Stimulated activated CD8-positive, alpha-beta memory T cell treated with anti-CD3 and anti-CD28 coated beads, Interleukin-7, amount 100 ng/mL, for 48 hours (primary cell): Measurements from ENCODE around the gene SCN1B.

Experiments used
- DNase-seq, 2 donors: peaks; one replicate each; pipeline ENCODE4 v3.0.0-alpha.2; 2020; ENCODE audit warnings: low read depth in 1 of 2; ENCODE audit errors: extremely low read depth in 1 of 2

SCN1B gene

GRCh38 chr19:35051796-35052195 lies 21.5 kb downstream of the SCN1B start:
- no peak for DNase-seq

- DNase-seq, result no peak
Measured at GRCh38 chr19:35052599-35053190, 22.4 kb downstream of the SCN1B start.

GRCh38 chr19:35053667-35054293 lies 23.5 kb downstream of the SCN1B start:
- DNase-seq, result no peak

- DNase-seq, result no peak
Measured at GRCh38 chr19:35054626-35055025, 24.4 kb downstream of the SCN1B start.

- DNase-seq, result no peak
Measured at GRCh38 chr19:35055715-35056179, 25.5 kb downstream of the SCN1B start.

GRCh38 chr19:35056513-35057063 lies 26.3 kb downstream of the SCN1B start:
- no peak for DNase-seq

- no peak for DNase-seq
Measured at GRCh38 chr19:35058370-35058769, 28.1 kb downstream of the SCN1B start.

- no peak for DNase-seq
Measured at GRCh38 chr19:35059006-35059798, 28.9 kb downstream of the SCN1B start.

GRCh38 chr19:35059799-35060091 lies 29.5 kb downstream of the SCN1B start:
- DNase-seq, result no peak

GRCh38 chr19:35060160-35060855 lies 30.0 kb downstream of the SCN1B start:
- no peak for DNase-seq

- no peak for DNase-seq
Measured at GRCh38 chr19:35061583-35062373, 31.5 kb downstream of the SCN1B start.

- DNase-seq, result no peak
Measured at GRCh38 chr19:35062942-35063341, 32.7 kb downstream of the SCN1B start.

- DNase-seq, result peak in 1 of 2 donors; percentile 18
Measured at GRCh38 chr19:35063940-35064818, 33.9 kb downstream of the SCN1B start.

GRCh38 chr19:35065574-35065973 lies 35.3 kb downstream of the SCN1B start:
- no peak for DNase-seq

- DNase-seq, result no peak
Measured at GRCh38 chr19:35066121-35066520, 35.9 kb downstream of the SCN1B start.

- peak; percentile 69 to 85 for DNase-seq
Measured at GRCh38 chr19:35066691-35067563, 36.7 kb downstream of the SCN1B start.

- no peak for DNase-seq
Measured at GRCh38 chr19:35068941-35069634, 38.8 kb downstream of the SCN1B start.

- DNase-seq, result no peak
Measured at GRCh38 chr19:35069696-35070095, 39.4 kb downstream of the SCN1B start.
